RWPE2 (cell line): Measurements from ENCODE around the gene TMEM52B.

ENCODE experiments used
- ATAC-seq: fragments of 200-7000 bp; cut with Tn5 transposase; 3 replicates; pipeline ENCODE4 v1.9.1; 2021; ENCODE audit warnings: low read depth
- DNase-seq: peaks from one replicate; pipeline ENCODE4 v3.0.0-alpha.2; 2020; ENCODE audit warnings: low spot score
- H3K27ac ChIP-seq: fragments of 450-650 bp; 2 replicates; pipeline ENCODE4 v1.5.1; 2017; ENCODE audit warnings: mild to moderate bottlenecking; ENCODE audit not compliant: poor library complexity, severe bottlenecking
- H3K27me3 ChIP-seq: fragments of 250-450 bp; sonication (Bioruptor Pico); 2 replicates; pipeline ENCODE4 v1.5.1; 2021; ENCODE audit warnings: mild to moderate bottlenecking, moderate library complexity; ENCODE audit not compliant: insufficient read depth, poor library complexity, severe bottlenecking
- H3K36me3 ChIP-seq: fragments of 250-450 bp; sonication (Bioruptor Pico); 2 replicates; pipeline ENCODE4 v1.5.1; 2020; ENCODE audit warnings: low read depth, mild to moderate bottlenecking, moderate library complexity
- H3K4me1 ChIP-seq: fragments of 250-450 bp; sonication (Bioruptor Pico); 2 replicates; pipeline ENCODE4 v1.5.1; 2021; ENCODE audit warnings: mild to moderate bottlenecking, moderate library complexity; ENCODE audit not compliant: insufficient read depth, poor library complexity, severe bottlenecking
- H3K4me3 ChIP-seq: fragments of 250-450 bp; sonication (Bioruptor Pico); 2 replicates; pipeline ENCODE4 v1.5.1; 2021; ENCODE audit warnings: mild to moderate bottlenecking, moderate library complexity; ENCODE audit not compliant: severe bottlenecking
- H3K9me3 ChIP-seq: fragments of 250-450 bp; sonication (Bioruptor Pico); 2 replicates; pipeline ENCODE4 v1.5.1; 2021; ENCODE audit warnings: mild to moderate bottlenecking, moderate library complexity; ENCODE audit not compliant: severe bottlenecking
- TF ChIP-seq, protein P1 (sequence below): fragments of 450-650 bp; IDR thresholded peaks from one replicate; pipeline ENCODE4 v1.5.1; 2017; ENCODE audit warnings: mild to moderate bottlenecking, moderate library complexity; ENCODE audit not compliant: poor library complexity, severe bottlenecking

TMEM52B gene

DNA sequence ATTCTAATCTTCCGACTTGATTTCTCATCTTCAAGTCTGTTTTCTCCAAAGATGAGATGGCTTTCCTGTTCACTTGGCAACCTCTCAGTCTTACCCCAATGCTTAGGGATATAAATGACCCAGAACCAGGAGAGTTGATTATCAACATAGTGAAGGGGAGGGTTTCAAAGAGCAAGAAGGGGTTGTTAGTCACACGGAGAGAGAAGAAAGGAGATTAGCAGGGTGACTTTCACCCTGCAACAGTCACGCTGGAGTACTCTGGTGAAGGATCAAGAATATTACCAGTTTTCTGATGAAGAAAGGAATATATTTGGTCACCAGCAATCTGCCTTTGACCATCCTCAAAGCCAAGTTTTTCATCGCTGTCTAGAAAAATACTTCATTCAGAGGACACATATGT is at the start of gene TMEM52B:
TSS of gene TMEM52B (plus strand) at position 212 of the 400 bp plus-strand sequence. CDS start 543 bp downstream, outside the sequence.
- Histone ChIP-seq H3K9me3 (no peaks in the 10 kb centered on the region), H3K27ac (no peak within 1 kb of the TSS), H3K36me3 (no peaks in the 10 kb centered on the region), H3K4me3 (no peak within 1 kb of the TSS), H3K27me3 (no peaks in the 10 kb centered on the region), H3K4me1 (peaks cover 18% of the 10 kb centered on the region)
- TF ChIP-seq, protein P1, sequence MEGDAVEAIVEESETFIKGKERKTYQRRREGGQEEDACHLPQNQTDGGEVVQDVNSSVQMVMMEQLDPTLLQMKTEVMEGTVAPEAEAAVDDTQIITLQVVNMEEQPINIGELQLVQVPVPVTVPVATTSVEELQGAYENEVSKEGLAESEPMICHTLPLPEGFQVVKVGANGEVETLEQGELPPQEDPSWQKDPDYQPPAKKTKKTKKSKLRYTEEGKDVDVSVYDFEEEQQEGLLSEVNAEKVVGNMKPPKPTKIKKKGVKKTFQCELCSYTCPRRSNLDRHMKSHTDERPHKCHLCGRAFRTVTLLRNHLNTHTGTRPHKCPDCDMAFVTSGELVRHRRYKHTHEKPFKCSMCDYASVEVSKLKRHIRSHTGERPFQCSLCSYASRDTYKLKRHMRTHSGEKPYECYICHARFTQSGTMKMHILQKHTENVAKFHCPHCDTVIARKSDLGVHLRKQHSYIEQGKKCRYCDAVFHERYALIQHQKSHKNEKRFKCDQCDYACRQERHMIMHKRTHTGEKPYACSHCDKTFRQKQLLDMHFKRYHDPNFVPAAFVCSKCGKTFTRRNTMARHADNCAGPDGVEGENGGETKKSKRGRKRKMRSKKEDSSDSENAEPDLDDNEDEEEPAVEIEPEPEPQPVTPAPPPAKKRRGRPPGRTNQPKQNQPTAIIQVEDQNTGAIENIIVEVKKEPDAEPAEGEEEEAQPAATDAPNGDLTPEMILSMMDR = no peak
- no peak for DNase-seq
- no peak for ATAC-seq

DNA sequence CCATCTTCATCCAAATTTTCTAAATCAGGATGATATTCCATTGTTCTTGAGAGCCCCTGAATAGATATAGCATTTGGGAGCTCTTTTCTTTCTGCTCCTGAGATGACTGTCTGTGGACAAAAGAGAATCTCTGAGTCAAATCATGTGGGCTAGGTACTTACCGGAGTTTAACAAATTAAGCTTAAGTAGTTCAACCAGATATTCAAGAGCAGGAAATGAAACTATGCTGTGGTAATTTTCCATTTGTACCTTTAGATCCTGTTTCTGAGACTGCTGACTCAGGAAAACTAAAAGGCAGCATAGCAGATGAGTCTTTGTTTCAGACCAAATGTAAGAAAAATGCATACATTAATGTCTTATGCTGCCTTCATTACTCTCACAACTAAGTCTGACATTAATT is 48.8 kb upstream of the TMEM52B start, which contains the start of gene CLEC7A:
TSS of gene CLEC7A (minus strand) at position 158 of the 400 bp plus-strand sequence. CDS start at position 41, 117 bp downstream.
- no peak for ATAC-seq
- no peak for DNase-seq
- no peaks in the 10 kb centered on the region for H3K27me3 ChIP-seq
- H3K4me3 ChIP-seq = no peak within 1 kb of the TSS
- H3K4me1 ChIP-seq = no peaks in the 10 kb centered on the region
- H3K27ac ChIP-seq = no peak within 1 kb of the TSS
- TF ChIP-seq, protein P1 = no peak
- no peaks in the 10 kb centered on the region for H3K36me3 ChIP-seq
- no peaks in the 10 kb centered on the region for H3K9me3 ChIP-seq

DNA sequence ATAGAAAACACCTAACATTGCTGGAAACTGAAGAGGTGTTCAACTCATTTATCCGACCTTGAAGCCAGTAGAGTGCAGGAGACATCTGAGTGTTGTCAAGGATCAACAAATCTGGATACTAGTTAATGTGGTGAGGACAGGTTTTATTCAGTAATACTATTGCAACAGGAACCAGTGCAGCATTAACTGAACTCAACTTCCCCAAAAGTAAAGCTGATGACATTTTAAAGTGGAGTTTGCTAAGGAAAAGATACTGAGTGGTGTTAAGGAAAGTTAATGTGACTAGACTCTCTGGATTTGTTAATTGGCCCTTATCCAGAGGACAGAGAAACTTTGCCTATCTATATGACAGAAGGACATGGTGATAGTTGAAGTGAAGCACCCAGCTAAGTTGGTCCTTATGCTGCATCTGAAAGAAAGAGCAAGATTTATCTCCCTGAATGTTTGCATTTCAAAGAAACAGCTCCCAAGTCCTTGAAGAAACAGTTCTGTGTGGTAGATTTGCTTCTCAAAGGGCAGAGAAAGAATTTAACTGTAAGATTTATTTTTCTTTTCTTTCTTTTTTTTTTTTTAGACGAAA is 47.6 kb upstream of the TMEM52B start:
- DNase-seq (no peak), ATAC-seq (no peak)
- TF ChIP-seq, protein P1 = no peak
- H3K27ac ChIP-seq = no peak overlapping the region
- no peaks in the 10 kb centered on the region for H3K4me1 ChIP-seq
- H3K9me3 ChIP-seq = no peaks in the 10 kb centered on the region
- H3K36me3 ChIP-seq = no peaks in the 10 kb centered on the region
- no peaks in the 10 kb centered on the region for H3K27me3 ChIP-seq
- H3K4me3 ChIP-seq = no peak overlapping the region

DNA sequence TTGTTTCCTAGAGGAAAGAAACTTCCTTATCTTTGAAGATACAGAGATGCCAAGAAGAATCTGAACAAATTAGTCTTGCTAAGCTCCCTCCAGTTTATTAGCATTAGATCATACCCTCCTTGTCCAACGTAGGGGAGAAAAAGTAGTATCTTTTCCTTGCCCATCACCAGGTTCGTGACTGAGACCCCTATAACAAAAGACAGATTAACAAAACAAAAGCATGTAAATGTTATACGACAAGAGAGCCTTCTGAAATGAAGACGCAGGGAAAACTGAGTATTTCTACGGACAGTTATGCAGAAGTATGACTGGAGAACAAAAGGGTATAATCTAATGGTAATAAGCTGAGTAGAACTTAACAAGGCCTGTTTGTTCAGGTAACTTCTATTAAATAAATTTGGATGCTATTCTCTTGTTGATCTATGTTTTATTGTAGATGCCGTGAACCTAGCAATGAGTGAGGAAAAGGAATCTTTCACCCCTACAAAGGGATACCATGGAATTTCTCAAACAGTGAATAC is 45.9 kb upstream of the TMEM52B start:
- TF ChIP-seq, protein P1 = no peak
- no peak overlapping the region for H3K4me3 ChIP-seq
- H3K4me1 ChIP-seq = no peaks in the 10 kb centered on the region
- no peaks in the 10 kb centered on the region for H3K27me3 ChIP-seq
- no peak overlapping the region for H3K27ac ChIP-seq
- ATAC-seq (no peak), DNase-seq (no peak)
- no peaks in the 10 kb centered on the region for H3K9me3 ChIP-seq
- no peaks in the 10 kb centered on the region for H3K36me3 ChIP-seq

DNA sequence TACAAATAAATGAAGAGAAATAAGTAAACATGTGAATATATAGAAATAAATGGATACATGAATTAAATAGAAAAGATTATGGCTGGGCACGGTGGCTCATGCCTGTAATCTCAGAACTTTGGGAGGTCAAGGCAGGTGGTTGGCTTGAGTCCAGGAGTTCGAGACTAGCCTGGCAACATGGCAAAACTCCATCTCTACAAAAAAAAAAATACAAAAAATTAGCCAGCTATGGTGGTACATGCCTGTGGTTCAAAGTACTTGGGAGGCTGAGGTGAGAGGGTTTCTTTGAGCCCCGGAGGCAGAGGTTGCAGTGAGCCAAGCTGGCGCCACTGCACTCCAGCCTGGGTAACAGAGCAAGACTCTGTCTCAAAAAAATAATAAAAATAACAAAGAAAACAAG is 43.7 kb upstream of the TMEM52B start:
- Histone ChIP-seq H3K36me3 (no peaks in the 10 kb centered on the region), H3K4me1 (no peaks in the 10 kb centered on the region), H3K9me3 (no peaks in the 10 kb centered on the region), H3K27me3 (no peaks in the 10 kb centered on the region), H3K4me3 (no peak overlapping the region), H3K27ac (no peak overlapping the region)
- TF ChIP-seq, protein P1 = no peak
- ATAC-seq = no peak
- no peak for DNase-seq
